ENCODE data around the gene RCOR1.
A peak's percentile ranks its signal among the peaks of the same experiment; 100 is the strongest.

The RCOR1 gene

DNA sequence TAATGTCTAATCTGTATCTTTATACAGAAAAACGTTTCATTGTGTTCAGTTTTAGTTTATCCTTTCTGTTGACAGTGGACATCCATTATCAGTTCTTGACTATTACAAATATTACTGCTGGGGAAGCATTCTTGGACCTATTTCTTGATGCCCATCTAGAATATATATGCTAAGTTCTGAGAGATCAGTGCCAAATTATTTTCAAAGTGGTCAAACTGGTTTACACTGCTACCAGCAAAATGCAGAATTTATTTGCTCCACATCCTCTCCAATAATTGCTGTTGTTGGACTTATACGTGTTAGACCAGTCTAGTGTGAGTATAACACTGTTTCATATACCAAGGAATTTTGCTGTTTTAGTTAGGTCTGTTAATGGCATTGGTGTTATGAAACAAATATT is 99.3 kb downstream of the RCOR1 start:
- TF ChIP-seq, protein P1, sequence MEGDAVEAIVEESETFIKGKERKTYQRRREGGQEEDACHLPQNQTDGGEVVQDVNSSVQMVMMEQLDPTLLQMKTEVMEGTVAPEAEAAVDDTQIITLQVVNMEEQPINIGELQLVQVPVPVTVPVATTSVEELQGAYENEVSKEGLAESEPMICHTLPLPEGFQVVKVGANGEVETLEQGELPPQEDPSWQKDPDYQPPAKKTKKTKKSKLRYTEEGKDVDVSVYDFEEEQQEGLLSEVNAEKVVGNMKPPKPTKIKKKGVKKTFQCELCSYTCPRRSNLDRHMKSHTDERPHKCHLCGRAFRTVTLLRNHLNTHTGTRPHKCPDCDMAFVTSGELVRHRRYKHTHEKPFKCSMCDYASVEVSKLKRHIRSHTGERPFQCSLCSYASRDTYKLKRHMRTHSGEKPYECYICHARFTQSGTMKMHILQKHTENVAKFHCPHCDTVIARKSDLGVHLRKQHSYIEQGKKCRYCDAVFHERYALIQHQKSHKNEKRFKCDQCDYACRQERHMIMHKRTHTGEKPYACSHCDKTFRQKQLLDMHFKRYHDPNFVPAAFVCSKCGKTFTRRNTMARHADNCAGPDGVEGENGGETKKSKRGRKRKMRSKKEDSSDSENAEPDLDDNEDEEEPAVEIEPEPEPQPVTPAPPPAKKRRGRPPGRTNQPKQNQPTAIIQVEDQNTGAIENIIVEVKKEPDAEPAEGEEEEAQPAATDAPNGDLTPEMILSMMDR (IDR thresholded peaks at IDR 0.05; ENCODE audit: low read depth, low read length) = no peak
- H3K4me1 ChIP-seq = no peaks in the 10 kb centered on the region
- no peaks in the 10 kb centered on the region for H3K9me3 ChIP-seq
- H3K4me3 ChIP-seq (ENCODE audit: low read depth, low read length) = no peak overlapping the region
- H3K36me3 ChIP-seq = no peaks in the 10 kb centered on the region; the same call in 1 of the 2 replicates
- no peak for DNase-seq
- no peaks in the 10 kb centered on the region for H3K27me3 ChIP-seq

DNA sequence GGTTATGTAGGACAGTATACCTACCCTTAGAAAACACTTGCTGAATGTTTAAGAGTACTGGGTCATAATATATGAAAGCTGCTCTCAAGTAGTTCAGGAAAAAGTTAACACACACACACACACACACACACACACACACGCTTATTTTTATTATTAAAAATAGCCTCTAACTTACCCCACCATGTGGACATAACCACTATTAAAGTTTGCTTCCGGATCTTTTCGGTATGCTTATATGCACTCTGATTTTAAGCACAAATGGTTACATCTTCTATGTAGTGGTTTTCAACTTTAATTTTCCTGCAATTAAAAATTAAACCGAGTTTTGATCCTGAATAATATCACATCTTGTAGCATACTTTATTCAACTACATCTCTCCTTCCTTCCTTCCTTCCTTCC is 99.9 kb downstream of the RCOR1 start:
- H3K4me1 ChIP-seq = no peaks in the 10 kb centered on the region

DNA sequence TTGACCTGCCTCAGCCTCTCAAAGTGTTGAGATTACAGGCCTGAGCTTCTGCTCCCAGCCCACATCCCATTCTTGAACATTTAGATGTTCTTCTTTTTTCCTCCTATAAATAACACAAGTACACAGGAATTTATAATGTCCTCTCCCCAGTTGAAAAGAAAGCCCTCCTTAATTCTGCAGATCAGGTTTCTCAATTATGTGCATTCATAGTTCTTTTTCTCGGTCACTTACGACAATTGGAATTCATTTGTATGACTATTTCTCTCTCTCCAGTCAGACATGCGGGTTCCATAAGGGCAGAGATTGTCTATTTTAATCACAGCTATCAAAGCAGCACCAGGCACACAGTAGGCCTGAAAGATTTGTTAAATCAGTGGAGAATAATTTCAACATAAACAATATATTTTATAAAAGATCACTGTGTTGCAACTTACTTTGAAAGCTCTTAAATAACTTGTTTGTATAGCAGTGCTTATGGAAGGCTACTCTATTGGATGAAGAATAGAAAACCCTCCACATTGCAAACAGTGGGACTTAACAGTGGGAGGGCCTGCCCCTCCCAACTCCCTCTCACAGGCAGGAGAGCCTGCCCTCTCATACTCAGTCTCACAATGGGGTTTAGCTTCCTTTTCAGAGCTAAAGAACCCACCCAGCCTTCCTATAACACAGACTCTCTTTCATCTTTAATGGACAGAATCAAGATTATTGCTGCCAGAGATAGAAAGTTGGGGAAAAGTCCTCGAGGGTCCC is 100.7 kb downstream of the RCOR1 start:
- TF ChIP-seq, protein P1 (IDR thresholded peaks at IDR 0.05; ENCODE audit: low read depth, low read length) = no peak
- H3K4me1 ChIP-seq = no peaks in the 10 kb centered on the region
- no peaks in the 10 kb centered on the region for H3K27me3 ChIP-seq
- H3K4me3 ChIP-seq (ENCODE audit: low read depth, low read length) = no peak overlapping the region
- no peaks in the 10 kb centered on the region for H3K9me3 ChIP-seq
- DNase-seq = no peak
- no peaks in the 10 kb centered on the region for H3K36me3 ChIP-seq

More for the DNA sequence above, 99.9 kb downstream of the RCOR1 start:
- Histone ChIP-seq H3K36me3 (no peaks in the 10 kb centered on the region), H3K4me3 (ENCODE audit: low read depth, low read length) (no peak overlapping the region), H3K9me3 (no peaks in the 10 kb centered on the region), H3K27me3 (no peaks in the 10 kb centered on the region)
- TF ChIP-seq, protein P1 (IDR thresholded peaks at IDR 0.05; ENCODE audit: low read depth, low read length) = no peak
- no peak for DNase-seq

DNA sequence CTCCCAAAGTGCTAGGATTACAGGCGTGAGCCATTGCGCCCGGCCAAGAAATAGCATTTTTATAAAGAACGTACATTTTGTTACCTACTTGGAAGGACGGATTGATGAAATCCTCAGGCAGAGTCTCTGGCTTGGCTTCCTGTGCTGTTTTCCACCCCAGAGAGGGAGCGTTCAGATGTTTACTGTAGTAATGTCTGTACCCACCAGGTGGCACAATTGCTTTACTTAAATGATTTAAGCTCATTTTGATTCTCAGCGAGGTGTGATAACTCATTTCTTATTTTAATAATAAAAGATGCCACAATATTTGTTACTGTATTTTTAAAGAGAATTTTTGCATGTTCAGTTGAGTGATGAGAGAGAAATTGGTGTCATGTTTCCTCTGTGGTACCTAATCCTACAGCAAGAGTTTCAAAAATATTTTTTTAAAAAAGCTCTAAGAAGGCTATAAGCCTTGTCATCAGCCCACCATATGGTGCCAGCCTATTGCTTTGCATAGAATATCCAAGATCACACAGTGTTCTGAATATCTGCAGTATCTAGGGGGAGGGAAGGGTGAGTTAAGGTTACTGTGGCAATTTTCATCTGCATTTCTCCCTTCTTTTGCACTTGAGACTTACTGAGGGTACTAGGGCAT is 102.2 kb downstream of the RCOR1 start:
- Histone ChIP-seq H3K4me3 (ENCODE audit: low read depth, low read length) (no peak overlapping the region), H3K36me3 (no peaks in the 10 kb centered on the region), H3K9me3 (no peaks in the 10 kb centered on the region), H3K4me1 (no peaks in the 10 kb centered on the region), H3K27me3 (no peaks in the 10 kb centered on the region)
- DNase-seq = peak; percentile 72
- TF ChIP-seq, protein P1 (IDR thresholded peaks at IDR 0.05; ENCODE audit: low read depth, low read length) = peak; percentile 68

DNA sequence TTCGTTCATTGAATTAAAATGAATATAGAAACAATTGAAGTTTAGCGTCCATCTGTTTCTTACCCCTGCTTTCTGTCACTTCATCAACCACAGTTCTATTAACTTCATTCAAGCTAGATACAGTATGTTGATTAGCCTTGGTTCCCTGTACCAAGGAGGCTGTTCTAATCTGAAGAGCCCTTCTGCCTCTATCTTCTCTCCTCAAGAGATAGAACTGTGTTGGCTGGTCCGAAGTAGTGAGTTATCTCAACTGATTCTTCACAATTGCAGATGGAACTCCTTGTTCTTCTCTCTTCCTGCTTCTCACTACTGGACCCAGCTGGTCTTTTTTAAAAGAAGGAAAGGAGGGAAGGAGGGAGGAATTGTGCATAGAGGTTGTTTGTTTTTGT is 102.7 kb downstream of the RCOR1 start:
- TF ChIP-seq, protein P1 (IDR thresholded peaks at IDR 0.05; ENCODE audit: low read depth, low read length) = no peak
- no peak for DNase-seq
- Histone ChIP-seq H3K4me3 (ENCODE audit: low read depth, low read length) (no peak overlapping the region), H3K27me3 (no peaks in the 10 kb centered on the region), H3K36me3 (no peaks in the 10 kb centered on the region), H3K9me3 (no peaks in the 10 kb centered on the region), H3K4me1 (no peaks in the 10 kb centered on the region; the same call in 1 of the 2 replicates)

DNA sequence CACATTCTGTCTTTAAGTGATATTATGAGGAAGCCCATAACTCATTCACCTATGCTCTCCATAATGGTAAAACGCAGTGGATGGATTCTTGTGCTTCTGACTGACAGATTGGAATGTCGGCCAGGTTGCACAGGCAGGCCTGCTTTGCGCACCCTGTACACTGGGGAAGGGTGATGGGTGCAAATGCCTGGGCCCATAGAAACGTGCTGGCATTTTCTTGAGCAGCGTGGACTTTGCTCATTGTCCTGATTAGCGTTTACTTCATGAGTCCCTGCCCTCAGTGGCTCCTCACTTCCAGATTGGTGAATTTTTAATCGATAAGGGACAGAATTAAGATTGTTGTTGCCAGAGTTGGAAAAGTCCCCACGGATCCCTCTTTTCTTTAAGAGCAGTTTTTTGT is 103.9 kb downstream of the RCOR1 start:
- peaks cover 5% of the 10 kb centered on the region for H3K36me3 ChIP-seq
- H3K4me3 ChIP-seq (ENCODE audit: low read depth, low read length) = no peak overlapping the region
- H3K4me1 ChIP-seq = no peaks in the 10 kb centered on the region; the same call in 1 of the 2 replicates
- TF ChIP-seq, protein P1 (IDR thresholded peaks at IDR 0.05; ENCODE audit: low read depth, low read length) = no peak
- no peaks in the 10 kb centered on the region for H3K9me3 ChIP-seq
- DNase-seq = no peak
- H3K27me3 ChIP-seq = no peaks in the 10 kb centered on the region

Measured in BE2C (cell line).